Ishikawa (cell line): ENCODE measurements around the gene TBKBP1.
A peak's percentile ranks its signal among the peaks of the same experiment; 100 is the strongest.

Experiments
- CEBPB ChIP-seq: IDR thresholded peaks from 2 replicates; pipeline ENCODE4 v1.6.1; 2012
- CREB1 ChIP-seq: IDR thresholded peaks from 2 replicates; pipeline ENCODE4 v1.6.1; 2012; ENCODE audit warnings: low read depth
- EGR1 ChIP-seq: IDR thresholded peaks from 2 replicates; pipeline ENCODE4 v1.6.1; 2012
- EP300 ChIP-seq: IDR thresholded peaks from 2 replicates; pipeline ENCODE4 v1.6.1; 2012; ENCODE audit warnings: borderline replicate concordance
- FOXM1 ChIP-seq: IDR thresholded peaks from 2 replicates; pipeline ENCODE4 v1.6.1; 2012; ENCODE audit warnings: low read depth, borderline replicate concordance
- NFIC ChIP-seq: IDR thresholded peaks from 2 replicates; pipeline ENCODE4 v1.6.1; 2012
- RAD21 ChIP-seq: IDR thresholded peaks from 2 replicates; pipeline ENCODE4 v1.6.1; 2012; ENCODE audit warnings: low read depth
- REST ChIP-seq: IDR thresholded peaks from 2 replicates; pipeline ENCODE4 v1.6.1; 2012; ENCODE audit warnings: low read depth, mild to moderate bottlenecking
- TAF1 ChIP-seq: IDR thresholded peaks from 2 replicates; pipeline ENCODE4 v1.6.1; 2012; ENCODE audit warnings: low read depth, mild to moderate bottlenecking
- TCF12 ChIP-seq: IDR thresholded peaks from 2 replicates; pipeline ENCODE4 v1.6.1; 2012; ENCODE audit warnings: low read depth
- TEAD4 ChIP-seq: IDR thresholded peaks from 2 replicates; pipeline ENCODE4 v1.6.1; 2012
- YY1 ChIP-seq: IDR thresholded peaks from 2 replicates; pipeline ENCODE4 v1.6.1; 2012; ENCODE audit warnings: low read depth
- ZBTB7A ChIP-seq: IDR thresholded peaks from 2 replicates; pipeline ENCODE4 v1.6.1; 2012; ENCODE audit warnings: low read depth
- TF ChIP-seq, protein P1 (sequence below): IDR thresholded peaks from 2 replicates; pipeline ENCODE4 v1.6.1; 2012

- TF ChIP-seq EGR1 (no peak), REST (no peak), RAD21 (no peak), TCF12 (no peak), TAF1 (no peak), ZBTB7A (no peak), EP300 (no peak), CEBPB (no peak), NFIC (no peak), TEAD4 (no peak), CREB1 (no peak), YY1 (no peak), FOXM1 (no peak)
- TF ChIP-seq, protein P1, sequence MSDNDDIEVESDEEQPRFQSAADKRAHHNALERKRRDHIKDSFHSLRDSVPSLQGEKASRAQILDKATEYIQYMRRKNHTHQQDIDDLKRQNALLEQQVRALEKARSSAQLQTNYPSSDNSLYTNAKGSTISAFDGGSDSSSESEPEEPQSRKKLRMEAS, result peak; percentile 77
These were observed 27.0 kb downstream of the TBKBP1 start for GRCh38 chr17:47720754-47721533.
